ENCODE data around the gene MXRA8. TPM values are rescaled to one million over a fixed set of nuclear protein-coding genes. Genes with fewer than 3 reads are reported as not detected.
A peak's percentile ranks its signal among the peaks of the same experiment; 100 is the strongest.

MXRA8 gene
- total RNA-seq, 1 experiment from 2014 or later = 25.3 TPM

- H3F3A ChIP-seq (ENCODE audit: low read length, unreplicated experiment) = no peaks in the 10 kb centered on the region
- no peak overlapping the region for H3K27ac ChIP-seq (ENCODE audit: low read length)
- no peaks in the 10 kb centered on the region for H3K9me3 ChIP-seq (ENCODE audit: low read length)
- H3K4me2 ChIP-seq (ENCODE audit: low read length) = no peak overlapping the region
- H3K9ac ChIP-seq (ENCODE audit: low read length) = no peak overlapping the region
- BruUV-seq (replicated peaks) = no TSS peak
- H3K79me2 ChIP-seq (ENCODE audit: low read length) = peaks cover 5% of the 10 kb centered on the region
- no peak for TF ChIP-seq EZH2 (IDR thresholded peaks at IDR 0.05; ENCODE audit: low read length, unreplicated experiment)
- TF ChIP-seq CTCF (conservative IDR thresholded peaks at IDR 0.05; ENCODE audit: low read depth, low read length) = no peak
- no peak for TF ChIP-seq EZH2phosphoT487 (IDR thresholded peaks at IDR 0.05; ENCODE audit: borderline replicate concordance, low read length)
- H4K20me1 ChIP-seq (ENCODE audit: low read length) = peaks cover 5% of the 10 kb centered on the region; the same call in 1 of the 2 replicates
- H3K9me2 ChIP-seq (replicated peaks; ENCODE audit: low read length) = no peaks in the 10 kb centered on the region
- H3K36me3 ChIP-seq (ENCODE audit: low read depth, low read length) = peaks cover 48% of the 10 kb centered on the region
- ChIA-PET POLR2A (ENCODE audit: unreplicated experiment) (interaction anchor here (0.6 kb wide), 1 partner anchor 46 kb away, joined by 4 read pairs; no protein-coding TSS in a partner anchor), CTCF (no interaction called here)
- intact Hi-C loops (cut with micrococcal nuclease) = no loop called here
- no peak for ATAC-seq
- H3K4me1 ChIP-seq (ENCODE audit: insufficient read depth, low read length) = peaks cover 20% of the 10 kb centered on the region
- H3K27me3 ChIP-seq (ENCODE audit: low read length) = no peaks in the 10 kb centered on the region
- no peak overlapping the region for H3K4me3 ChIP-seq (ENCODE audit: low read length)
- H2AFZ ChIP-seq (ENCODE audit: low read length) = no peak overlapping the region
- DNase-seq = no peak
Measured at GRCh38 chr1:1336446-1336845, 21.9 kb downstream of the MXRA8 start.

GRCh38 chr1:1335792-1336248, 22.5 kb downstream of the MXRA8 start:
- no peaks in the 10 kb centered on the region for H3F3A ChIP-seq (ENCODE audit: low read length, unreplicated experiment)
- intact Hi-C loops (cut with micrococcal nuclease) = no loop called here
- peaks cover 26% of the 10 kb centered on the region for H3K4me1 ChIP-seq (ENCODE audit: insufficient read depth, low read length)
- no peaks in the 10 kb centered on the region for H3K9me2 ChIP-seq (replicated peaks; ENCODE audit: low read length)
- H3K79me2 ChIP-seq (ENCODE audit: low read length) = no peaks in the 10 kb centered on the region; the same call in 1 of the 2 replicates
- peaks cover 42% of the 10 kb centered on the region for H3K36me3 ChIP-seq (ENCODE audit: low read depth, low read length)
- H3K4me3 ChIP-seq (ENCODE audit: low read length) = no peak overlapping the region
- ChIA-PET POLR2A (ENCODE audit: unreplicated experiment) (no interaction called here), CTCF (no interaction called here)
- H3K27me3 ChIP-seq (ENCODE audit: low read length) = no peaks in the 10 kb centered on the region
- no peak overlapping the region for H3K4me2 ChIP-seq (ENCODE audit: low read length)
- BruUV-seq (replicated peaks) = no TSS peak
- no peak overlapping the region for H2AFZ ChIP-seq (ENCODE audit: low read length)
- TF ChIP-seq EZH2phosphoT487 (IDR thresholded peaks at IDR 0.05; ENCODE audit: borderline replicate concordance, low read length) (no peak), CTCF (conservative IDR thresholded peaks at IDR 0.05; ENCODE audit: low read depth, low read length) (no peak), EZH2 (IDR thresholded peaks at IDR 0.05; ENCODE audit: low read length, unreplicated experiment) (no peak)
- DNase-seq (no peak), ATAC-seq (no peak)
- H4K20me1 ChIP-seq (ENCODE audit: low read length) = peaks cover 5% of the 10 kb centered on the region; the same call in 1 of the 2 replicates
- H3K27ac ChIP-seq (ENCODE audit: low read length) = no peak overlapping the region
- no peaks in the 10 kb centered on the region for H3K9me3 ChIP-seq (ENCODE audit: low read length)
- H3K9ac ChIP-seq (ENCODE audit: low read length) = no peak overlapping the region

- H3K9ac ChIP-seq (ENCODE audit: low read length) = no peak overlapping the region
- BruUV-seq (replicated peaks) = TSS peak; percentile 32
- no peak overlapping the region for H3K4me3 ChIP-seq (ENCODE audit: low read length)
- H3K36me3 ChIP-seq (ENCODE audit: low read depth, low read length) = peaks cover 37% of the 10 kb centered on the region
- no peaks in the 10 kb centered on the region for H3K9me3 ChIP-seq (ENCODE audit: low read length)
- intact Hi-C loops (cut with micrococcal nuclease) = no loop called here
- DNase-seq (no peak), ATAC-seq (no peak)
- H3K4me2 ChIP-seq (ENCODE audit: low read length) = no peak overlapping the region
- TF ChIP-seq EZH2phosphoT487 (IDR thresholded peaks at IDR 0.05; ENCODE audit: borderline replicate concordance, low read length) = no peak
- TF ChIP-seq CTCF (conservative IDR thresholded peaks at IDR 0.05; ENCODE audit: low read depth, low read length) = no peak
- no peak for TF ChIP-seq EZH2 (IDR thresholded peaks at IDR 0.05; ENCODE audit: low read length, unreplicated experiment)
- H4K20me1 ChIP-seq (ENCODE audit: low read length) = peaks cover 5% of the 10 kb centered on the region; the same call in 1 of the 2 replicates
- H3K27ac ChIP-seq (ENCODE audit: low read length) = no peak overlapping the region
- H3K4me1 ChIP-seq (ENCODE audit: insufficient read depth, low read length) = peaks cover 32% of the 10 kb centered on the region
- H2AFZ ChIP-seq (ENCODE audit: low read length) = no peak overlapping the region
- POLR2A ChIA-PET (ENCODE audit: unreplicated experiment) = no interaction called here
- H3F3A ChIP-seq (ENCODE audit: low read length, unreplicated experiment) = no peaks in the 10 kb centered on the region
- no peaks in the 10 kb centered on the region for H3K9me2 ChIP-seq (replicated peaks; ENCODE audit: low read length)
- H3K27me3 ChIP-seq (ENCODE audit: low read length) = no peaks in the 10 kb centered on the region
- H3K79me2 ChIP-seq (ENCODE audit: low read length) = no peaks in the 10 kb centered on the region; the same call in 1 of the 2 replicates
- CTCF ChIA-PET = no interaction called here
Measured at GRCh38 chr1:1335283-1335682, 23.1 kb downstream of the MXRA8 start.

Measured in PC-3 (cell line).